ENCODE measurements around the gene P2RY12.
"Not testable (repeated sequence)": the region's sequence is repeated elsewhere in the genome, so short reads cannot be mapped to it uniquely, and the experiment has no call there.

The P2RY12 gene

DNA sequence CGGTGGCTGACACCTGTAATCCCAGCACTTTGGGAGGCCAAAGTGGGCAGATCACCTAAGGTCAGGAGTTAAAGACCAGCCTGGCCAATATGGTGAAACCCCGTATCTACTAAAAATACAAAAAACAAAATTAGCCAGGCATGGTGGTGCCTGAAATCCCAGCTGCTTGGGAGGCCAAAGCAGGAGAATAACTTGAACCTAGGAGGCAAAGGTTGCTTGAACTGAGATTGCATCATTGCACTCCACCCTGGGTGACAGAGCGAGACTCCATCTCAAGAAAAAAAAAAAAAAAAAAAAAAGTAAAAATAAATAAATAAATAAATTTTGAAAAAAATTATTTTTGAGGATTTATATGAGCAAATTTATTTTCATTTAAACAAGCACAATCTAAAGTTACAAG is 7.6 kb upstream of the P2RY12 start:
- DNase-seq = not testable (repeated sequence)

GRCh38 chr3:151391720-151392119 is 7.2 kb upstream of the P2RY12 start:
- DNase-seq = no peak

DNA sequence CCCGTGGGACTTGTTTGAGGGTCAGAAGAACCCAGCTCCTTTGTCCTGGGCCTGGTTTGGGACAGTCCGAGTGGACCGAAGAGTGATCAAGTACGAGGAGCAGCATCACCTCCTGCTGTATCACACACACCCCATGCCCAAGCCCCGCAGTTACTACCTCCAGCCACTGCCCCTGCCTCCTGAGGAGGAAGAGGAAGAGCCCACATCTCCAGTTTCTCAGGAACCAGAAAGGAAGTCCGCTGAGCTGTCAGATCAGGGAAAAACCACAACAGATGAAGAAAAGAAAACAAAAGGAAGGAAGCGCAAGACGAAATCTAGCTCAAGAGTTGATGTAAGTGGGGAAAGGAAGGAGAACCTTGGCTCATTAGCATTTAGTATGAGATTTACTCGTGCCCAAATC is 3.3 kb upstream of the P2RY12 start:
- no peak for DNase-seq

GRCh38 chr3:151387432-151387831 is 2.9 kb upstream of the P2RY12 start:
- no peak for DNase-seq

- DNase-seq = no peak
These were observed 1.5 kb upstream of the P2RY12 start for GRCh38 chr3:151386056-151386455.

GRCh38 chr3:151383956-151384355 is 597 bp downstream of the P2RY12 start:
- no peak for DNase-seq

- DNase-seq = no peak
These were observed 1.4 kb downstream of the P2RY12 start for GRCh38 chr3:151383111-151383510.

GRCh38 chr3:151382671-151383070 is 1.9 kb downstream of the P2RY12 start:
- DNase-seq = no peak

DNA sequence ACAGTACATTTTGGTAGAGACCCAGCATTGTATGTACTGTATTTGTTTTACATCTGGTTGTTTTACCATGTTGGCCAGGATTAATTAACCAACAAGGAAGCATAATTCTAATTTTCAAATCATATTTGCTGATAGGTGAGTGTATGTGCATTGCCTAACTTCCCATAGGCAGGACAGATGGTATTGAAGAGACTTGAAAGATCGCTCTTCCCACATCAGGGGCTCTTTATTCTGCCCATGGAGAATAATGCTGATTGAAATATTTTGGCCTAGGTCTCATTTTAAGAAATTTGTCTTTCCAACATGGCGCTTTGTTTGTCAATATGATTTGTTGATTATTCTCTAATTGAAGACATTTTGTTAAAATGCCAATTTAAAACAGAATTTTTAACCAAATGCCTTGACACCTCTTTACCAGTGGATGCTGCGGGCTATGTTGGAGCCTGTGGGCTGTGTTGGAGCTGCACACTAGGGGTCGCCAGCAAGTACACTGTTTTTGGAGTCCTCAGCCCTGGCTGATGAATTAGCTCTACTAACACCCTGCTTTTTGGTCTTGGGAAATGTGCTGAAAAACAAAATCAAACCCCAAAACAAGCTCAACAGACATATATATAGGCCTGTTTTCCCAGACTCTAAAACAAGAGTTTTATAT is 5.3 kb downstream of the P2RY12 start:
- no peak for DNase-seq

DNA sequence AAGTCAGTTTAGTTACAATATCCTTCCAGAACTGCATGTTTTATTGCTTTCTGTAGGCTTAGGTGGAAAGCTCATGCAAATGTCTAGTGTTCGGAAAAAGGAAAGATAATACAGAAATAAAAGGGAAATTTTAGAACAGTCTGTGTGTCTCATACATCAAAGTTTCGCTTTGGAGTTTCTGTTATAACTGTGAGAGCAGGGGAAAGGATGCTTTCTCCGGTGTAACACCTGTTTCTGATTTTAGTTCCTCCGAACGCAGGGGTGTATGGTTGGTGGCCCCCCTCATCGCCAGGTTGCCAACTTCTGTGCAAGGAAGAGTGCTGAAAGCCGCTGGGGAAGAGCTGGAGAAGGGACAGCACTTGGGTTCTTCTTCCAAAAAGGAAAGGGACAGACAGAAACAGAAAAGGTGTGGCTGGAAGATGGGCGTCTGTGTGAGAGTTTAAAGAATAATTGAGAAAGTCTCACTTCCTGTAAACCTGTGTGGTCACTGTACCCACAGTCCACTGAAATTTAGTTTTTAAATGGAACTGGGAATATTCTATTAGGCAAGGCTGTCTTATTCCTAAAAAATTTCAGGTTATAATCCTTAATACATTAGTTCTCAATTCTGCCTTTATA is 6.7 kb downstream of the P2RY12 start:
- DNase-seq = no peak

DNA sequence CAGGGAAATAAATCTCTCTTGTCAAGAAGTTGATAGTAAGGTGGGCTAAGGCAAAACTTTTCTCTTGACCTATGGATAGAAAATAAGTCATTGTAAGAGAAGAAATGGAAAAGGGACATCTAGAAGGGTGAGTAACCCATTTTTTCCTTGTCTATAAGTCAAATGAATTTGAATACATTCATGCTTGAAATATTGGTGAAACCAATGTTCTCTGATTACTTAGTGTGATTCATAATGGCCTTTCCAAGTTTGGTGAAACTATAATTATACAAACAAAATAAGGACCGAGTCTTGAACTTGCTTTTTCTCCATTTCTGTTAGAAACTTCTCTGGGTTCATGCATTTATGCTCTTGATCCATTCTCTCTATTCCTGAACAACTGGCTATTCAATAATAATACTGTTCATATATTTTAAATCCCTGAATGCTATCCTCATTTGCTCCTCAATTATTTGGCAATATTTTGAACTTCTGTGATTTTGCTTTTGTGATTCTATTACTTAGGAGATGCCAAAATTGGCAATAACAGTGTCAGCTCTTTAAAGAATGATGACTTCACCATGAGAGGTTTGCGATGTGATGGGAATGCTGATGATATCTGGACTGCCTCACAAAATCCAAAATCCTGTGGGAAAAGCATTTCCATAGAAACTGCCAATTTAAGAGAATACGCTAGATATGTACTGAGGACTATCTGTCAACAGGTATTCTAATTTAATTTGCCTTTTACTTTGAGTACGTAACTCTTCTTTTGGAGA is 12.3 kb downstream of the P2RY12 start:
- DNase-seq = no peak

DNA sequence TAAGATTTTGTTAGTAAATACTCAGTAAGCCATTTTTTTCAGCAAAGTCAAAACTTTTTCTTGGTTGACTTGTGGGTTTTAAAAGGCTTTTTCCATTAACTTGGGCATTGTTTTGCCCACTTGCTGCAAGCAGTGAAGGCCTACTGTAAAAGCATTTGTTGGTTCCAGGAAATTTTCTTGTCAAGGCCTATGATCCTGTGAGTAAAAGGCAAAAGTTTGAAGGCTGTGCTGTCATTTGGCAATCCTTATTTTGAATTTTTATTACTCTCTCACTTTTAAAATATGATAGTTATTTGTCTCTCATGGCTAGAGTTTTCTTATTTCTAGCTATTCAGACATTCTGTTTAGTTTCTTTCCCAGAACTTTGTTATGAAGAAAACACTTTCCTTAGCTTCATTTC is 13.0 kb downstream of the P2RY12 start:
- DNase-seq = no peak

GRCh38 chr3:151367448-151367847 is 17.1 kb downstream of the P2RY12 start:
- no peak for DNase-seq

DNA sequence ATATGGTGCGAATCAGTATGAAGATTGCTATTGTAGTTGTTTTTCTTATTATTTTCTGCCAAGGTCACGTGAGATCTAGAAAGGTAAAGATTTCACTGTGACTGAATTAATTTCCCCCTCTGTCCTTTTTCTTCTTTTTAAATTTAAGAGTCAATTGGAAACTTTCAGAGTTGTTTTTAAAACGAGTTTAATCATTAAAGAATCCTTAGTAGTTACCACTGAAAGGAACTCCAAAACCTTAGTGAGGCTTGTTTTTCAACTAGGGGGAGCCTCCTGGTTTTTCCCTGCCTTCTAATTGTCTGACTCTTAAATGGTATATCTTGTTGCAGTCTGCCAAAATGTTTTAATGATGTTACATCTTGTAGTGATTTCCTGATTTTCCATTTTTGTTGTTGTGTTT is 17.6 kb downstream of the P2RY12 start:
- no peak for DNase-seq

DNA sequence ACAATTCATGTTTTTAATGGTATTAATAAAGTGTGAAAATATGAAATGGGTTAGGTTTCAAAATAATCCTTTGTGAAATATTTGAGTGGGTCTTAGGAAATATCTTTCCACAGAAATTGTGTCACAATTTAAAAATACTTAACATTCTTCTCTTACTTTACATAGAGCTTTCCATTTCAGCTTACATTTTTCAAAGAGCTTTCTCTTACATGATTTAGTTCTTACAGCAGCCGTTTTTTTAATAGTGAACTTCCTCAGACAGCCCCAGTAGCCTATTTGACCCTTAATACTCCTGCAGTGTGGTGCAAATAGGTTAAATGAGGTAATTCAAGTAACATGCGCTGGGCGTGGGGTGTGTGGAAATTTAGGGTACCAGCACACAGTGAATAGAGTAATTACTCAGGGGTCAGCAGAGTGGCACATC is 21.8 kb downstream of the P2RY12 start:
- DNase-seq = no peak

- no peak for DNase-seq
These were observed 27.1 kb downstream of the P2RY12 start for GRCh38 chr3:151357463-151357850.

GRCh38 chr3:151356794-151357462 is 27.6 kb downstream of the P2RY12 start:
- no peak for DNase-seq

- no peak for DNase-seq
These were observed 32.9 kb downstream of the P2RY12 start for GRCh38 chr3:151351648-151352047.

- DNase-seq = no peak
These were observed 33.3 kb downstream of the P2RY12 start for GRCh38 chr3:151351219-151351618.

DNA sequence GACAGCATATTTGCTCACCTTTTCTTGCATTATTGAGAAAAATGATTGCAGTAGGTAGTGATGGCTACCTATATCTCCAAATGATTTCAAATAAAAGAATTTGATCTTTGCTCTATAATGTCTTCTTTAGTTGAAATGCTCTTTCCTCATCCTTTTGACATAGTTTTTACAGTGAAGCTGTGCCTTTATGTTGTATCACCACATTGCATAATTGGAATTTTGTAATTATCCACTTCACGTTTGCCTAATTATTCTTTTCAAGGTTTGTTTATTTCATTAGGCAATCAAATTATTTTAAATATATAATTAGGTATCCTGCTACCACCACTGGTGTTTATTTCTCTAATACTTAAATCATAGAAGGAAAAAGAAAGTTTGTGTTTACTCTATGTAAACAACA is 33.9 kb downstream of the P2RY12 start:
- DNase-seq = no peak

DNA sequence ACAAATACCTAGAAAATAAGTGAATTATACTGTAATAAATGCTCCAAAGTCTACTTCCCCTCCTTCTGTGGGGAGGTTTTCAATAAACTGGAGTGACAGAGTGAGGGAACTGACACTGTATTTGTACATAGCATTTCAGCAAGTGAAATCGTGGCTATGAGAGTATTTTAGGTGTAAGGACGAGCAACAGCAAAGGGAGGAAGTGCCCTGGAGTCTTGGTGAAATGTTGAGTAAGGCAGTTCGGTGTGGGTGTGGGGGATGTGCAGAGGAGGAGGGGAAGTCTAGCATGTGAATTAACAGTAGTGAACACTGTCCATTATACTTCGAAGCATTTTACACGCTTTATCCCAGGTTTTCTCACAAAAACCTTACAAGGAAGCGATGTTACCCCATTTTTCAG is 37.1 kb downstream of the P2RY12 start:
- no peak for DNase-seq

DNA sequence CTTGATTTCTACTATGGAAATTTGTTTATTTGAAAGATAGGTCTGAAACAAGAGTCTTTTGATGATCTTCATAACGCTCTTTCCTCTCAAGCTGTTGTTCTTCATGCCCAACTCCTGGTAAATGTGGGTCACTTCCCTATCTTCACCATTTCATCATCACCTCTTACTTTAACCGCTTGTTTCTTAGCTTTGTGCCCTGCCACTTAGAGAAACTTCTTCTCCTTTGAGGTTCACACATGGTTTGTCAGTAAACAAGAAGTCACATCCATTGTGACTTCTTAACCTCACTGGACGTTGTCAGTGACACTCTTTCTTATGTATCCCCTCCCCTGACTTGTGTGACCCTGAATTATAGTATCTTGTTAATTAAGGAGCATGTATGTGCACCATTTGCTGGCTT is 38.3 kb downstream of the P2RY12 start:
- DNase-seq = no peak

- peak; percentile 32 for DNase-seq
These were observed 38.7 kb downstream of the P2RY12 start for GRCh38 chr3:151345859-151346258.

DNA sequence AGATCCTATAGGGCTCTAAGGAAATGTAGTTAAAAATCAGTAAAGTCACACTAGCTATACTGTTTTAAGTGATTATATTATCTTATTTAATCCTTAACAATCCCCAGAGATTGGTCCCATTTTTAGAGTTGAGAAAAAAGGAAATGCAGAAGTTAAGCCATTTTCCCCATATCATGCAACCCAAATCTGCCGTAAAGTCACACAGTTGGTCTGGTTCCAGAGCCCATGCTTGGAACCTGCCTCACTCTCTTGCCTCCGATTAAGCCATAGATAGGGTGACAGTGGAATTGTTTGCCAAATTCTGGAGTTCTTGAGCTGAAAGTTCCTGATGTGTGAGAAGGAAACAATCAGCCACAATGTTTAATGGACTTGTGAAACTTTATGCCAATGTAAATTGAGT is 52.9 kb downstream of the P2RY12 start:
- DNase-seq = no peak

Data from NCI-H226 (cell line).